B cell (primary cell): ENCODE data around the gene ZNF780A. TPM values are rescaled to one million over a fixed set of nuclear protein-coding genes. Genes with fewer than 3 reads are reported as not detected.

ENCODE experiments used
- ATAC-seq: fragments of 200-7000 bp; cut with Tn5 transposase; one replicate; pipeline ENCODE4 v1.10.0; 2021; ENCODE audit warnings: low read depth, mild to moderate bottlenecking, moderate number of reproducible peaks, moderate library complexity
- CTCF ChIA-PET: fragments of 350-600 bp; sonication (Branson Sonifier 250); formaldehyde crosslinking; loops from one replicate; lab custom pipeline; 2021; ENCODE audit warnings: antibody characterized with exemption, inconsistent platforms; lab: Charles Lee
- POLR2A ChIA-PET: fragments of 350-600 bp; sonication (Branson Sonifier 250); formaldehyde crosslinking; loops from one replicate; lab custom pipeline; 2021; ENCODE audit warnings: antibody characterized with exemption; lab: Charles Lee
- DNase-seq: peaks from one replicate; pipeline ENCODE4 v3.0.0; 2013
- H2AFZ ChIP-seq: 2 replicates; pipeline ENCODE4 v1.6.1; 2012; ENCODE audit warnings: mild to moderate bottlenecking, low read depth, low read length; ENCODE audit not compliant: insufficient read depth, poor library complexity, severe bottlenecking
- H3K27ac ChIP-seq, 2 donors: 1 replicate in 1 of 2; 2 replicates in 1 of 2; pipeline ENCODE4 v1.5.1; 2012 to 2013; ENCODE audit warnings: low read length in 2 of 2, mild to moderate bottlenecking in 2 of 2, moderate library complexity in 1 of 2
- H3K27me3 ChIP-seq, 4 experiments: fragments of 200-600 bp in 1 of 4; sonication (generic) in 1 of 4; replicated peaks in 1 of 4; 1 replicate in 2 of 4; 2 replicates in 2 of 4; pipeline versions ENCODE4 v1.6.1 to v1.7.0; 2013 to 2016; ENCODE audit warnings: low read length in 3 of 4, mild to moderate bottlenecking in 2 of 4, mixed read lengths in 1 of 4, moderate library complexity in 1 of 4; ENCODE audit not compliant: insufficient read depth in 4 of 4, control insufficient read depth in 3 of 4; ENCODE audit errors: control extremely low read depth in 1 of 4
- H3K36me3 ChIP-seq, 2 experiments: replicated peaks in 1 of 2; 1 replicate in 1 of 2; 2 replicates in 1 of 2; pipeline versions ENCODE4 v1.6.1 to v1.7.1; 2013; ENCODE audit warnings: low read length in 1 of 2; ENCODE audit not compliant: insufficient read depth in 2 of 2, control insufficient read depth in 1 of 2; ENCODE audit errors: control extremely low read depth in 1 of 2, extremely low read depth in 1 of 2
- H3K4me1 ChIP-seq, 2 donors: fragments of 200-600 bp in 1 of 2; sonication (generic) in 1 of 2; 1 replicate in 1 of 2; 2 replicates in 1 of 2; pipeline versions ENCODE4 v1.5.1 to v1.6.1; 2013 to 2017; ENCODE audit warnings: low read length in 2 of 2; ENCODE audit not compliant: control insufficient read depth in 2 of 2, insufficient read depth in 2 of 2
- H3K4me2 ChIP-seq: replicated peaks from 2 replicates; pipeline ENCODE3; 2012; ENCODE audit warnings: mild to moderate bottlenecking, low read depth, low read length; ENCODE audit not compliant: poor library complexity, severe bottlenecking
- H3K4me3 ChIP-seq, 5 experiments: fragments of 200-600 bp in 1 of 5; sonication (generic) in 1 of 5; 1 replicate in 3 of 5; 2 replicates in 2 of 5; pipeline versions ENCODE4 v1.5.1 to v1.7.0; 2011 to 2016; ENCODE audit warnings: low read length in 4 of 5, mild to moderate bottlenecking in 4 of 5, low read depth in 2 of 5, control low read depth in 1 of 5, moderate library complexity in 1 of 5; ENCODE audit not compliant: insufficient read depth in 1 of 5; ENCODE audit errors: control extremely low read depth in 1 of 5, extremely low read depth in 1 of 5
- H3K79me2 ChIP-seq: fragments of 200-600 bp; sonication (generic); one replicate; pipeline ENCODE4 v1.6.0; 2016; ENCODE audit warnings: low read length; ENCODE audit not compliant: control insufficient read depth, insufficient read depth
- H3K9ac ChIP-seq: fragments of 200-600 bp; sonication (generic); 2 replicates; pipeline ENCODE4 v1.6.1; 2017; ENCODE audit warnings: mild to moderate bottlenecking, low read length, moderate library complexity
- H3K9me3 ChIP-seq, 3 donors: one replicate each; pipeline versions ENCODE4 v1.6.1 to v1.7.1; 2013; ENCODE audit warnings: low read length in 2 of 3; ENCODE audit not compliant: control insufficient read depth in 2 of 3, insufficient read depth in 1 of 3; ENCODE audit errors: control extremely low read depth in 1 of 3
- H4K20me1 ChIP-seq: 2 replicates; pipeline ENCODE4 v1.6.0; 2012; ENCODE audit warnings: mild to moderate bottlenecking, low read length; ENCODE audit not compliant: insufficient read depth, control insufficient read depth, poor library complexity, severe bottlenecking
- H3K27ac Mint-ChIP-seq: one replicate; pipeline ENCODE4 v1.8.0; 2021; ENCODE audit warnings: mixed read lengths
- H3K27me3 Mint-ChIP-seq: one replicate; pipeline ENCODE4 v1.8.0; 2021; ENCODE audit warnings: mixed read lengths
- H3K4me1 Mint-ChIP-seq: one replicate; pipeline ENCODE4 v1.8.0; 2021; ENCODE audit warnings: mixed read lengths
- H3K4me3 Mint-ChIP-seq: one replicate; pipeline ENCODE4 v1.8.0; 2021; ENCODE audit warnings: mixed read lengths
- H3K9me3 Mint-ChIP-seq: one replicate; pipeline ENCODE4 v1.8.0; 2022; ENCODE audit warnings: mixed read lengths; ENCODE audit not compliant: insufficient read depth
- CTCF ChIP-seq: fragments of 200-600 bp; IDR thresholded peaks from one replicate; pipeline ENCODE4 v1.8.0; 2022; ENCODE audit warnings: antibody characterized with exemption, mild to moderate bottlenecking
- EZH2 ChIP-seq: IDR thresholded peaks from 2 replicates; pipeline ENCODE4 v1.6.1; 2012; ENCODE audit warnings: borderline replicate concordance, low read depth, mild to moderate bottlenecking, moderate library complexity, low read length; ENCODE audit not compliant: insufficient read depth, poor library complexity, severe bottlenecking
- WGBS: methylation state at CpG from one replicate; pipeline ENCODE4 v1.1.5; 2013; ENCODE audit warnings: missing lambda C conversion rate; ENCODE audit not compliant: insufficient coverage; 5-methylcytosine and 5-hydroxymethylcytosine counted together
- intact Hi-C: fragments of 100-400 bp; cut with micrococcal nuclease; formaldehyde crosslinking; loops from one replicate; pipeline ENCODE4 v1.10.0; 2022
- polyA plus RNA-seq: library from polyadenylated mRNA; depleted of rRNA; stranded (reverse); fragments of >200 nt; gene quantifications from 2 replicates; pipeline ENCODE4 v1.2.3, GENCODE V29; 2012
- total RNA-seq, 2 donors: library from RNA; stranded (reverse); fragments of 120-200 nt in 1 of 2; gene quantifications; 1 replicate in 1 of 2; 2 replicates in 1 of 2; pipeline versions ENCODE4 v1.2.3 to v1.2.4, GENCODE V29; 2013 to 2022

ZNF780A gene
- total and polyA plus RNA-seq, 2 donors (not counting 1 experiment from before 2014, with no cell fraction given): 9.2 to 32.8 TPM

GRCh38 chr19:40134866-40135265 is 44.1 kb upstream of the ZNF780A start:
- Histone ChIP-seq H3K27ac (no peak overlapping the region), H3K36me3 (no peaks in the 10 kb centered on the region), H3K4me2 (no peak overlapping the region), H2AFZ (no peak overlapping the region), H4K20me1 (no peaks in the 10 kb centered on the region), H3K27me3 (peaks cover 0 to 3% (median 0%) of the 10 kb centered on the region in 4 experiments), H3K4me3 (no peak overlapping the region), H3K9ac (no peak overlapping the region), H3K4me1 (peaks cover 0 to under 1% of the 10 kb centered on the region in 2 donors), H3K9me3 (peaks cover 0 to 2% (median under 1%) of the 10 kb centered on the region in 3 donors), H3K79me2 (no peaks in the 10 kb centered on the region)
- H3K9me3 Mint-ChIP-seq: peaks cover 3% of the 10 kb centered on the region
- peaks cover 17% of the 10 kb centered on the region for H3K27me3 Mint-ChIP-seq
- ChIA-PET CTCF (interaction anchor here (0.9 kb wide), 1 partner anchor 171 kb away, joined by 3 read pairs; no protein-coding TSS in a partner anchor), POLR2A (no interaction called here)
- H3K4me1 Mint-ChIP-seq: peaks cover 3% of the 10 kb centered on the region
- TF ChIP-seq EZH2: no peak
- TF ChIP-seq CTCF: no peak
- H3K4me3 Mint-ChIP-seq: no peak overlapping the region
- DNase-seq (no peak), ATAC-seq (no peak)
- intact Hi-C loops: loop anchor here (5.0 kb wide), 1 partner anchor 177 kb away; no protein-coding TSS in a partner anchor
- H3K27ac Mint-ChIP-seq: no peak overlapping the region

- ChIA-PET CTCF (no interaction called here), POLR2A (no interaction called here)
- H3K27me3 Mint-ChIP-seq: peaks cover 21% of the 10 kb centered on the region
- H3K79me2 ChIP-seq: no peaks in the 10 kb centered on the region
- intact Hi-C loops: no loop called here
- no peaks in the 10 kb centered on the region for H3K36me3 ChIP-seq
- no peak overlapping the region for H3K4me3 ChIP-seq
- H3K9me3 ChIP-seq: peaks cover 0 to 6% (median 3%) of the 10 kb centered on the region in 3 donors
- no peaks in the 10 kb centered on the region for H4K20me1 ChIP-seq
- DNase-seq (no peak), ATAC-seq (no peak)
- H3K9ac ChIP-seq: no peak overlapping the region
- H3K27ac Mint-ChIP-seq: no peak overlapping the region
- H3K4me1 Mint-ChIP-seq: no peaks in the 10 kb centered on the region
- no peak overlapping the region for H3K27ac ChIP-seq
- H3K4me3 Mint-ChIP-seq: no peak overlapping the region
- no CpG with 5 or more reads among the region's 1 CpG for WGBS
- TF ChIP-seq CTCF (no peak), EZH2 (no peak)
- H3K4me2 ChIP-seq: no peak overlapping the region
- peaks cover 8% of the 10 kb centered on the region for H3K9me3 Mint-ChIP-seq
- H3K27me3 ChIP-seq: peaks cover 0 to 7% (median 0%) of the 10 kb centered on the region in 4 experiments
- H3K4me1 ChIP-seq: no peaks in the 10 kb centered on the region
- H2AFZ ChIP-seq: no peak overlapping the region
Measured at GRCh38 chr19:40133491-40133890, 42.7 kb upstream of the ZNF780A start.
